HCT116 (cell line): ENCODE results near the gene HPD. TPM values are rescaled to one million over a fixed set of nuclear protein-coding genes. Genes with fewer than 3 reads are reported as not detected.

Experiments
- ATAC-seq: fragments of 200-7000 bp; cut with Tn5 transposase; 2 replicates; pipeline ENCODE4 v1.9.1; 2020; ENCODE audit warnings: mild to moderate bottlenecking, moderate library complexity
- BruUV-seq: library from RNA; stranded (reverse); fragments of 400-500 nt; replicated peaks from 2 replicates; lab custom pipeline; 2021; lab: Mats Ljungman, UMichigan
- CTCF ChIA-PET: fragments of 300-600 bp; sonication (Branson Sonifier 250); formaldehyde crosslinking; loops from one replicate; lab custom pipeline; 2021; ENCODE audit warnings: antibody characterized with exemption; lab: Charles Lee
- POLR2A ChIA-PET: fragments of 300-600, 350-600 bp; sonication (Branson Sonifier 250); formaldehyde crosslinking; loops from one replicate; lab custom pipeline; 2021; ENCODE audit warnings: antibody characterized with exemption; lab: Charles Lee
- RAD21 ChIA-PET, 2 experiments: fragments of 300-600 bp; sonication (Branson Sonifier 250); formaldehyde crosslinking; loops; one replicate each; lab custom pipeline; 2023; ENCODE audit warnings: low total read pairs in 2 of 2; ENCODE audit not compliant: uncharacterized antibody in 2 of 2, unreplicated experiment in 2 of 2, low non-redundant PET in 1 of 2; lab: Charles Lee
- DNase-seq: peaks from one replicate; pipeline ENCODE4 v3.0.0-alpha.2; 2010; ENCODE audit warnings: low read depth, low spot score
- H2AFZ ChIP-seq: fragments of 200-600 bp; shearing (Covaris generic), sonication (generic); 2 replicates; pipeline ENCODE4 v1.6.1; 2017; ENCODE audit warnings: low read depth, mixed run types, mixed read lengths, antibody characterized with exemption, low read length; ENCODE audit not compliant: poor library complexity, severe bottlenecking
- H3K27ac ChIP-seq: 2 replicates; pipeline ENCODE4 v1.5.1; 2012; ENCODE audit warnings: low read depth, low read length
- H3K27me3 ChIP-seq: fragments of 200-600 bp; sonication (generic); 2 replicates; pipeline ENCODE4 v1.6.1; 2016; ENCODE audit warnings: mixed run types, low read length, mixed read lengths; ENCODE audit not compliant: insufficient read depth
- H3K36me3 ChIP-seq, 2 experiments: fragments of 200-500 bp in 1 of 2; fragments of 200-600 bp in 1 of 2; sonication (Bioruptor generic) in 1 of 2; sonication (generic) in 1 of 2; 2 replicates each; pipeline versions ENCODE4 v1.5.1 to v1.6.1; 2014 to 2016; ENCODE audit warnings: low read length in 2 of 2, inconsistent platforms in 1 of 2, mixed read lengths in 1 of 2, mixed run types in 1 of 2; ENCODE audit not compliant: insufficient read depth in 2 of 2, control insufficient read depth in 1 of 2
- H3K4me1 ChIP-seq, 2 experiments: fragments of 200-600 bp in 1 of 2; sonication (generic) in 1 of 2; 2 replicates each; pipeline versions ENCODE4 v1.5.1 to v1.6.1; 2012 to 2017; ENCODE audit warnings: low read length in 2 of 2, inconsistent platforms in 1 of 2, mild to moderate bottlenecking in 1 of 2, mixed read lengths in 1 of 2, mixed run types in 1 of 2, moderate library complexity in 1 of 2; ENCODE audit not compliant: insufficient read depth in 2 of 2, control insufficient read depth in 1 of 2
- H3K4me2 ChIP-seq: fragments of 200-600 bp; sonication (generic); 2 replicates; pipeline ENCODE4 v1.6.1; 2017; ENCODE audit warnings: mixed run types, low read length, mixed read lengths
- H3K4me3 ChIP-seq, 2 experiments: fragments of 200-600 bp in 1 of 2; sonication (generic) in 1 of 2; replicated peaks in 1 of 2; 2 replicates each; pipeline ENCODE4 v1.5.1; 2011 to 2016; ENCODE audit warnings: low read length in 2 of 2, control low read depth in 1 of 2, low read depth in 1 of 2, mild to moderate bottlenecking in 1 of 2, mixed read lengths in 1 of 2, mixed run types in 1 of 2
- H3K79me2 ChIP-seq: fragments of 200-600 bp; sonication (generic); 2 replicates; pipeline ENCODE4 v1.6.1; 2017; ENCODE audit warnings: mild to moderate bottlenecking, mixed run types, low read length, moderate library complexity, mixed read lengths; ENCODE audit not compliant: insufficient read depth
- H3K9ac ChIP-seq: fragments of 200-600 bp; sonication (generic); 2 replicates; pipeline ENCODE4 v1.6.1; 2016; ENCODE audit warnings: low read length, mixed read lengths
- H3K9me2 ChIP-seq: fragments of 200-600 bp; sonication (generic), shearing (Covaris generic); 2 replicates; pipeline ENCODE4 v1.6.1; 2017; ENCODE audit warnings: mixed run types, mild to moderate bottlenecking, moderate library complexity; ENCODE audit not compliant: insufficient read depth
- H3K9me3 ChIP-seq, 2 experiments: fragments of 200-500 bp in 1 of 2; fragments of 200-600 bp in 1 of 2; sonication (Bioruptor generic) in 1 of 2; sonication (generic) in 1 of 2; 2 replicates each; pipeline ENCODE4 v1.6.1; 2014 to 2017; ENCODE audit warnings: low read length in 2 of 2, mixed read lengths in 2 of 2, inconsistent platforms in 1 of 2, low read depth in 1 of 2, mild to moderate bottlenecking in 1 of 2, mixed run types in 1 of 2, moderate library complexity in 1 of 2; ENCODE audit not compliant: control insufficient read depth in 1 of 2, insufficient read depth in 1 of 2
- H4K20me1 ChIP-seq: fragments of 200-600 bp; sonication (generic), shearing (Covaris generic); 2 replicates; pipeline ENCODE4 v1.6.1; 2017; ENCODE audit warnings: mixed run types, mild to moderate bottlenecking, moderate library complexity; ENCODE audit not compliant: insufficient read depth
- ATF3 ChIP-seq: IDR thresholded peaks from 2 replicates; pipeline ENCODE4 v1.6.1; 2012
- CTCF ChIP-seq, 3 experiments: fragments of 200-600 bp in 1 of 3; sonication (generic) in 1 of 3; IDR thresholded peaks in 2 of 3; conservative IDR thresholded peaks in 1 of 3; 2 replicates each; pipeline ENCODE4 v1.5.1; 2012 to 2017; ENCODE audit warnings: low read depth in 2 of 3, low read length in 2 of 3, antibody characterized with exemption in 1 of 3, borderline replicate concordance in 1 of 3, control low read depth in 1 of 3, mild to moderate bottlenecking in 1 of 3, mixed read lengths in 1 of 3, mixed run types in 1 of 3, moderate library complexity in 1 of 3; ENCODE audit not compliant: insufficient read depth in 1 of 3
- EZH2phosphoT487 ChIP-seq: fragments of 200-600 bp; IDR thresholded peaks from 2 replicates; pipeline ENCODE4 v1.6.1; 2018; ENCODE audit warnings: antibody characterized with exemption, borderline replicate concordance
- FOSL1 ChIP-seq: IDR thresholded peaks from 2 replicates; pipeline ENCODE4 v1.6.1; 2012; ENCODE audit warnings: low read depth
- JUND ChIP-seq: IDR thresholded peaks from 2 replicates; pipeline ENCODE4 v1.6.1; 2012
- POLR2A ChIP-seq: IDR thresholded peaks from 2 replicates; pipeline ENCODE4 v1.7.0; 2011; ENCODE audit warnings: borderline replicate concordance; ENCODE audit not compliant: insufficient read depth, insufficient read length; ENCODE audit errors: extremely low read depth
- RAD21 ChIP-seq: IDR thresholded peaks from 2 replicates; pipeline ENCODE4 v1.6.1; 2012; ENCODE audit warnings: low read depth, mild to moderate bottlenecking
- SRF ChIP-seq: IDR thresholded peaks from 2 replicates; pipeline ENCODE4 v1.6.1; 2012; ENCODE audit warnings: low read depth
- TCF7L2 ChIP-seq: IDR thresholded peaks from 2 replicates; pipeline ENCODE4 v1.7.0; 2011; ENCODE audit warnings: borderline replicate concordance, inconsistent platforms; ENCODE audit not compliant: insufficient read depth, insufficient read length; ENCODE audit errors: extremely low read depth
- ZFX ChIP-seq: fragments of 450-650 bp; IDR thresholded peaks from 2 replicates; pipeline ENCODE4 v1.6.1; 2017
- intact Hi-C: fragments of 100-400 bp; cut with micrococcal nuclease; formaldehyde crosslinking; loops from 2 replicates; pipeline ENCODE4 v1.10.0; 2022
- total RNA-seq: library from RNA; stranded (reverse); gene quantifications from one replicate; pipeline ENCODE4 v1.2.1, GENCODE V29; 2021; ENCODE audit not compliant: unreplicated experiment
- TF ChIP-seq, protein P1 (sequence below): IDR thresholded peaks from 2 replicates; pipeline ENCODE4 v1.6.1; 2011; ENCODE audit warnings: mild to moderate bottlenecking, low read length, moderate library complexity; ENCODE audit not compliant: insufficient replicate concordance; ENCODE audit errors: extremely low read depth

Gene HPD
- total RNA-seq, 1 experiment from 2014 or later, result 1.1 TPM

GRCh38 chr12:121839993-121840761 is 18.5 kb downstream of the HPD start:
- no peaks in the 10 kb centered on the region for H4K20me1 ChIP-seq
- H3K27me3 ChIP-seq, result no peaks in the 10 kb centered on the region
- no peaks in the 10 kb centered on the region for H3K79me2 ChIP-seq
- H3K9me2 ChIP-seq, result no peaks in the 10 kb centered on the region
- ChIA-PET CTCF (interaction anchor here (6.0 kb wide), 1 partner anchor 45 kb away, joined by 20 read pairs; the partner anchor contains the start of gene RHOF), POLR2A (no interaction called here), RAD21 (no interaction called here)
- DNase-seq, result no peak
- H3K4me3 ChIP-seq, result peak overlapping the region; percentile 55 to 94
- H3K36me3 ChIP-seq, result no peaks in the 10 kb centered on the region
- peak overlapping the region; percentile 82 for H3K4me2 ChIP-seq
- TF ChIP-seq ZFX (no peak), JUND (no peak), RAD21 (no peak), CTCF (IDR thresholded peaks at IDR 0.05 in 2 of 3, conservative IDR thresholded peaks at IDR 0.05 in 1 of 3; ENCODE audit: borderline replicate concordance in 1 of 3, insufficient read depth in 1 of 3, low read depth in 2 of 3, low read length in 2 of 3) (no peak), EZH2phosphoT487 (no peak), TCF7L2 (no peak), FOSL1 (no peak), POLR2A (no peak), SRF (no peak), ATF3 (no peak)
- TF ChIP-seq, protein P1, sequence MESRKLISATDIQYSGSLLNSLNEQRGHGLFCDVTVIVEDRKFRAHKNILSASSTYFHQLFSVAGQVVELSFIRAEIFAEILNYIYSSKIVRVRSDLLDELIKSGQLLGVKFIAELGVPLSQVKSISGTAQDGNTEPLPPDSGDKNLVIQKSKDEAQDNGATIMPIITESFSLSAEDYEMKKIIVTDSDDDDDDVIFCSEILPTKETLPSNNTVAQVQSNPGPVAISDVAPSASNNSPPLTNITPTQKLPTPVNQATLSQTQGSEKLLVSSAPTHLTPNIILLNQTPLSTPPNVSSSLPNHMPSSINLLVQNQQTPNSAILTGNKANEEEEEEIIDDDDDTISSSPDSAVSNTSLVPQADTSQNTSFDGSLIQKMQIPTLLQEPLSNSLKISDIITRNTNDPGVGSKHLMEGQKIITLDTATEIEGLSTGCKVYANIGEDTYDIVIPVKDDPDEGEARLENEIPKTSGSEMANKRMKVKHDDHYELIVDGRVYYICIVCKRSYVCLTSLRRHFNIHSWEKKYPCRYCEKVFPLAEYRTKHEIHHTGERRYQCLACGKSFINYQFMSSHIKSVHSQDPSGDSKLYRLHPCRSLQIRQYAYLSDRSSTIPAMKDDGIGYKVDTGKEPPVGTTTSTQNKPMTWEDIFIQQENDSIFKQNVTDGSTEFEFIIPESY, result no peak
- TF ChIP-seq, all 23 proteins: peak for 0
- Histone ChIP-seq H3K27ac (peak overlapping the region; percentile 66), H3K9me3 (no peaks in the 10 kb centered on the region), H2AFZ (peak overlapping the region; percentile 87), H3K4me1 (peaks cover 4 to 44% of the 10 kb centered on the region in 2 experiments; a peak in 3 of 4 replicates), H3K9ac (peak overlapping the region; percentile 88)
- TSS peak; percentile 93 for BruUV-seq
- intact Hi-C loops, result loop anchor here (1.0 to 5.0 kb wide), 3 partner anchors 40 to 47 kb away; partner anchors contain the start of gene PSMD9
- ATAC-seq, result peak; percentile 14
